AG10803 (cell line): ENCODE data around the gene DPM2.
A peak's percentile ranks its signal among the peaks of the same experiment; 100 is the strongest.

Source experiments
- DNase-seq: peaks from one replicate; pipeline ENCODE4 v3.0.0; 2010; ENCODE audit warnings: low read depth
- H3K4me3 ChIP-seq: 2 replicates; pipeline ENCODE4 v1.5.1; 2011; ENCODE audit warnings: mild to moderate bottlenecking, low read length, control low read depth
- TF ChIP-seq, protein P1 (sequence below): conservative IDR thresholded peaks from 2 replicates; pipeline ENCODE4 v1.5.1; 2011; ENCODE audit warnings: mild to moderate bottlenecking, low read length, control low read depth, inconsistent platforms

DPM2 gene

DNA sequence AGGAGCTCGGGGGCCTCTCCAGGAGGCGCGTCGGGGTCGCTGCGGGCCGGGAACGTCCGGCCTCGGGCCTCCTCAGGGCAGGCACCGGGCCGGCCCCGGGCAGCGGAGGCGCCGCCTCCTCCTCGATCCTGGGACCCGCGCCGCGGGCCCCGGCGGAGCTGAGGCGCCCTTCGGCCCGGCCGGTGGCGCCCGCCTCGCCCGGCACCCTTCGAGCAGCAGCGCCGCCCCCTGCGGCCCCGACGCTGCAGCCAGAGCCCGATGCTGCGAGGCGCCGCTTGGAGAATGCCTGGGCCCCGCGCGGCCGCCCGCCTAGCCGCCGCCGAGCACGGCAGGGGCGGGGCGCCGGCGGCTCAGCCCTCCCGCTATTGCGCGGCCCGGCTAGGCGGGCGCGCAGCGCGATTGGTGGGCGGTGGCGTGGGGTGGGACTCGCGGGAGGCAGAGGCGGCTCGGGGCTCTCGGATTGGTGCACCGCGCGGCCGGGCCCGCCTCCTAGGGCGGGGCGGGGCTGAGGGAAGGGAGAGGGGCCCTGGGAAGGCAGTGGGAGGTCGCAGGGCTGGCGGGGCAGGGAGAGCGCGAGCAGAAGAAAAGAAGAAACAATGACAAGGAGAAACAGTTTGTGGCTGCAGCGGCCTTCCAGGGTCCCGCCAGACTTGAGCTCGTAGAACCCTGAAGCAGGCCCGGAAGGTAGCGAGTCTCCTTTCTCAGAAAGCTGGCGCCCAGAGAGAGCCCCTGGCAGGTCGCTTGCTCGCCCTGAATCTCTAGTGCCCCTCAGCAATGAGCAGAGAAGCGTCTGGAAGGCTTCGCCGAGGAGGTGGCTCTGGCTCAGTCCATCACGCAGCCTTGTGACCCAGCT, 43.3 kb upstream of the DPM2 start, which contains the start of gene EEIG1:
EEIG1 (minus strand) TSS at position 284 of the 853 bp plus-strand sequence. CDS start 852 bp downstream, outside the sequence.
- peak within 1 kb of the TSS; percentile 89 for H3K4me3 ChIP-seq
- TF ChIP-seq, protein P1, sequence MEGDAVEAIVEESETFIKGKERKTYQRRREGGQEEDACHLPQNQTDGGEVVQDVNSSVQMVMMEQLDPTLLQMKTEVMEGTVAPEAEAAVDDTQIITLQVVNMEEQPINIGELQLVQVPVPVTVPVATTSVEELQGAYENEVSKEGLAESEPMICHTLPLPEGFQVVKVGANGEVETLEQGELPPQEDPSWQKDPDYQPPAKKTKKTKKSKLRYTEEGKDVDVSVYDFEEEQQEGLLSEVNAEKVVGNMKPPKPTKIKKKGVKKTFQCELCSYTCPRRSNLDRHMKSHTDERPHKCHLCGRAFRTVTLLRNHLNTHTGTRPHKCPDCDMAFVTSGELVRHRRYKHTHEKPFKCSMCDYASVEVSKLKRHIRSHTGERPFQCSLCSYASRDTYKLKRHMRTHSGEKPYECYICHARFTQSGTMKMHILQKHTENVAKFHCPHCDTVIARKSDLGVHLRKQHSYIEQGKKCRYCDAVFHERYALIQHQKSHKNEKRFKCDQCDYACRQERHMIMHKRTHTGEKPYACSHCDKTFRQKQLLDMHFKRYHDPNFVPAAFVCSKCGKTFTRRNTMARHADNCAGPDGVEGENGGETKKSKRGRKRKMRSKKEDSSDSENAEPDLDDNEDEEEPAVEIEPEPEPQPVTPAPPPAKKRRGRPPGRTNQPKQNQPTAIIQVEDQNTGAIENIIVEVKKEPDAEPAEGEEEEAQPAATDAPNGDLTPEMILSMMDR = no peak
- peak; percentile 85 for DNase-seq

DNA sequence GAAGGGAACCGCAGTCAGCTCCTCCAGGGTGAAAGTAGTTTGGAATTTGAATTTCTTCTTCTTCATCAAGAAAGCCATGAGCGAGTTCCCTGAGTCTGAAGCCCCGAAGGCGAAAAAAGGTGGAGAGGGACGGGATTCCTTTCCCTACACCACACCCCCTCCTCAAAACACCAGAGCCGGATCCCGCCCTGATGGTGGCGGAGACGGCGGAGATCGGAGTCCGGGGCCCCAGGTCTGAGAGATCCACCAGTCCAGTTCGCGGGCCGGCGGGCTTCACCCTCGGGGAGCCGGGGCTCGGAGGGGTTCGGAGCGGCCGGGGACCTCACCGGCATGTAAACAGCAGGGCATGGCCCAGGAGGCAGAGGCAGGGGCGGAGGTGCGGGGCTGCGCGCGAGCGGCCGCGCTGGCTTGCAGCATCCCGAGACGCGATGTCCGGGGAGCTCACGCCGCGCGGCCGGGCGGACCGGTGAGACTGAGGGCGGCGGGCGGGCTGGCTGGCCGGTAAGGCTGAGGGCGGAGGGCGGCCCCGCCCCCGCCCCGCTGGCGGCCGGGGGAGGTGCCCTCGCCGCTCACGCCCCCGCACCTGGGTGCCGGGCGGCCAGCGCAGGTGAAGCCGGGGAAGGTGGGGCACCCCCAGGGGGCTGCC, 42.5 kb upstream of the DPM2 start:
- H3K4me3 ChIP-seq = peak overlapping the region; percentile 89
- no peak for DNase-seq
- TF ChIP-seq, protein P1 = no peak

DNA sequence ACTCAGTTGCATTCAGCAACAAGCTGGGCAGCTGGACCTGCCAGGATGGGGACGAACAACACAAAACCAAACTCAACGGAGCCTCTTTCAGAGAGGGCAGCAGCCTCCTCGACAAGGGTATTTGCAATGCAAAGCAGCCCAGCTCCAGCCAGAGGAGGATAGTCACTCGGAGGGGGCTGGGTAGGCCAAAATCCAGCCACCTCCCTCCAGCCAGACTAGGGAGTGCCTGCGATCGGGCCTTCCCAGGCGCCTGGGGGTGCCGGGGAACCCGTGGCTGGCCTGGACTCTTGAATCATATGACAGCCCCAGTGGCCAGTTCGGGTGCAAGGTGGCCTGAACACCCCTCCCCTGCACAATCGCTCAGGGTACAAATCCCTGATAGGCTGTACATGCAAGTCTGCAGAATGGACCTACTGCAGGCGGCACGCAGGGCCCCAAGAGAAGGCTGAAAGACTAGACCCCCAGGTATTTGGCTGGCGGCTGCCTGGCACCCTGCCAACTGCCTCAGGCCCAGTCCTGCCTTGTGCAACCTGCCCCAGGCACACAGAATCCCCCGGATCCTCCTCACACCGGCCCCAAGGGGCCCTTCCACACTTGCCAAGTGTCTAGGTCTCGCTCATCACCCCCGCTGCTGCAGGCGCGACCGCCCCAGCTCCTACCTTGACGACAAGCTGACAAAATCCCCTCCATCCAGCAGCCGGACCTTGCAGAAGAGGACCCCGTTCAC, 41.8 kb upstream of the DPM2 start:
- peak; percentile 51 for DNase-seq
- peak overlapping the region; percentile 89 for H3K4me3 ChIP-seq
- TF ChIP-seq, protein P1 = no peak

DNA sequence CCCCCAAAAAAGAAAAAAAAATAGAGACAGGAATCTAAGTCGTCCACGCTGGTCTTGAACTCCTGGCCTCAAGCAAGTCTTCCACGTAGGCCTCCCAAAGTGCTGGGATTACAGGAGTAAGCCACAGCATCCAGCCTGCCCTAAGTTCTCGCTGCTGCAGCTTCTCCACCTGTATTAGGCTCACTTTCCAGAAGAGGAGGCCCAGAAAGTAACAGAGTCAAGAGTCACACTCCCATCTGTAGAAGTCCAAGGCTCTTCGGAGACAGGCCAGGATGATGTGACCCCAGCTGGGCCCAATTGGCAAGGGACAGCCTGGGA, 41.3 kb upstream of the DPM2 start:
- peak overlapping the region; percentile 89 for H3K4me3 ChIP-seq
- TF ChIP-seq, protein P1 = no peak
- no peak for DNase-seq

DNA sequence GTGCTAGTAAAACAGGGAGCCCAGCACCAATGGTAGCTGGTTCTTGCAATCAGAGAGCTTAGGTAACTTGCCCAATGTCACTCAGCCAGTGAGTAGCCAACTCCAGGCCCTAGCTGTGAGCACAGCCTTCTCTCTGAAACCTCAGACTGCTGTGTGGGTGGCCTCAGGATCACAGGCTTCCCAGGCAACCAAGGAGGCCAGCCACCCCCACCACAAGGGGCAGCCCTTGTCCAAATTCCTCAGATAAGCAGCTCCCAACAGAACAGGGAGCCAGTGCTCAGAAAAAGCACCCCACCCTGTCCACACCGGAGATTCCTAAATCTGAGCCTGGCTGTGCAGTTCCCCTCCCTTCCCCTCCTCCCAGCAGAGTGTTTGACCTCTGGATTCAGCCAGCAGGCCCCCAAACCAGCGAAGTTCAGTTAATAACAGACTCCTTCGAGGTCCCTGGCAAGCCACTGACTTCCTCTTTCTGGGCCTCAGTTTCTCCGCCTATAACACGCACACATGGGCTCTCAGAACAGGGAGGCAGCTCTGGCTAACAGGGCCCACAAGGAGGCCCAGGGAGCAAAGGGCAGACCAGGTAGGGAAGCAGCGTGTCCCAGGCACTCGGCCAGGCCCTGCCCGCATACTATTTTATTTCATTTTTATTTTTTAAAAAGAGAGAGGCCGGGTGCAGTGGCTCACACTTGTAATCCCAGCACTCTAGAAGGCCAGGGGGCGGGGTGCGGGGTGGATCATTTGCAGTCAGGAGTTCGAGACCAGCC, 40.4 kb upstream of the DPM2 start:
- peak; percentile 85 for DNase-seq
- TF ChIP-seq, protein P1 = peak; percentile 22
- H3K4me3 ChIP-seq = peak overlapping the region; percentile 89

DNA sequence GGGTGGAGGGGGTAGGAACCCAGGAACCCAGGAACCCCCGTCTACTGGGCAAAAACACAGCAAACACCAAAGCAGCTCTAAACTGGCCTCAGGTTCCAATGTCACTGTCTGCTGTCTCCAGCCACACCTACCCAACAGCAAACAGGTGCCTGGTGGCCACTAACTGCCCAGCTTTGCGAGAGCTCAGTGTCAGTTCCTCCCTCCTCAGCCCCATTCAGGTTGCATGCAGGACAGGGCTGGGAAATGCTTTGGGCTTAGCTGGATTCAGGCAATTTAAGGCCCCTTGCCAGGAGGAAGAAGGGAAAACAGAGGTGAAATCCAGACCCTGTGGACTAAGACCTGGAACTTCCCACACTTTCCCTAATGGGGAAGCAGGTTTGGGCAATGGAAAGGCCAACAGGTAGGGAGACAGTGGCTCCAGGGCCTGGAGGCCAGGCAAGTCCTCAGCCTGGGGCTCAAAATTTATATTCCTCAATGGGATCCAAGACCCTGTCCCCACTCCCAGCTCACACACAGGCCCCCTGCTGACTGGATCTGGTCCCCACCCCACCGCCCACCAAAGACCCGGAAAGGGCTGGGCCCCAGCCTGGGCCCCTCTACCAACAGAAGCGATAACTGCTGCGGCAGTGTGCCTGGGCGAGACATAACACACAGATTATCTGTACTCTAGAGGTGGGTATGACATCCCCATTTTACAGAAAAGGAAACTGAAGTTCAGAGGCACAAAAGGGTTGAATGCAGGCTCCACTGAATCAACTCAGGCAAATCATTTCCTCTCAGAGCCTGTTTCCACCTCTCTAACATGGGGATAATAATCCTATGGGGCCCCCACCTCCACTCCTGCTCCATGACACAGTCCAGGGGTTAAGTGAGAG, 39.6 kb upstream of the DPM2 start:
- DNase-seq = no peak
- H3K4me3 ChIP-seq = peak overlapping the region; percentile 89
- TF ChIP-seq, protein P1 = no peak
